H1 (cell line): Measurements from ENCODE around the gene LAMP5.

ENCODE experiments used
- CHD2 ChIP-seq: IDR thresholded peaks from 2 replicates; pipeline ENCODE4 v1.6.1; 2012; ENCODE audit warnings: low read length, improper control_type of control experiment
- EP300 ChIP-seq, 2 experiments: IDR thresholded peaks; 1 replicate in 1 of 2; 2 replicates in 1 of 2; pipeline ENCODE4 v1.6.1; 2011 to 2012; ENCODE audit warnings: low read depth in 2 of 2, low read length in 2 of 2, mild to moderate bottlenecking in 2 of 2, borderline replicate concordance in 1 of 2, inconsistent platforms in 1 of 2, moderate library complexity in 1 of 2
- JUN ChIP-seq: IDR thresholded peaks from 2 replicates; pipeline ENCODE4 v1.6.1; 2011; ENCODE audit warnings: low read depth, mild to moderate bottlenecking, improper control_type of control experiment, low read length
- NRF1 ChIP-seq: IDR thresholded peaks from 2 replicates; pipeline ENCODE4 v1.6.1; 2011; ENCODE audit warnings: mild to moderate bottlenecking, low read depth, low read length, improper control_type of control experiment
- POLR2A ChIP-seq, 2 experiments: IDR thresholded peaks; 1 replicate in 1 of 2; 2 replicates in 1 of 2; pipeline ENCODE4 v1.6.1; 2011; ENCODE audit warnings: low read depth in 2 of 2, low read length in 2 of 2, mild to moderate bottlenecking in 2 of 2; ENCODE audit errors: control extremely low read depth in 1 of 2
- RXRA ChIP-seq: IDR thresholded peaks from 2 replicates; pipeline ENCODE4 v1.6.1; 2011; ENCODE audit warnings: low read depth, mild to moderate bottlenecking, low read length, moderate library complexity; ENCODE audit not compliant: insufficient read depth
- SAP30 ChIP-seq: fragments of 300-600 bp; sonication (generic); IDR thresholded peaks from 2 replicates; pipeline ENCODE4 v1.7.1; 2012; ENCODE audit warnings: low read length, moderate library complexity, mild to moderate bottlenecking, inconsistent platforms; ENCODE audit not compliant: insufficient read depth, insufficient replicate concordance
- TF ChIP-seq, protein P1 (sequence below), 3 experiments: IDR thresholded peaks; 1 replicate in 2 of 3; 2 replicates in 1 of 3; pipeline versions ENCODE4 v1.5.1 to v1.6.1; 2011; ENCODE audit warnings: low read length in 3 of 3, mild to moderate bottlenecking in 3 of 3, inconsistent platforms in 2 of 3, low read depth in 1 of 3, moderate library complexity in 1 of 3; ENCODE audit not compliant: insufficient read depth in 1 of 3; ENCODE audit errors: control extremely low read depth in 1 of 3

DNA sequence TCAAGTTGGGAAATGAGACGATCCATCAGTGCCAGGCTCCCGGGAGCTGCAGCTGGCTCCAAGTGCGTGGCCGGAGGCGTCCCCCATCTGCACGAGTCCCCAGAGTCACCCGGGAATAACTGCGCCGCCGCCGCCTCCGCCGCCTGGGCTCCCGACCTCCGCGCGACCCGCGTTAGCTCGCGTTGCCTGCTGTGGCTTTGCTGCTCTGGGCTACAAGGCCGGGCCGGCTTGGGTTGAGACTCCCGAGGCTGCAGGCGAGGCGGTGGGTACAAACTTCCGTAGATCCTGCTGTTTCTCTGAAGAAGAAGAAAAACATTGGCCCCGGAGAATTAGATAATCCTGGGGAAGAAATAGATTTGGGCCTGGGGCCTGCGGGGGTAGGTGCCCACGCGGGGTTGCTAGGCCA lies 7.4 kb upstream of the LAMP5 start:
- TF ChIP-seq CHD2 (no peak), EP300 (IDR thresholded peaks at IDR 0.05; ENCODE audit: borderline replicate concordance in 1 of 2, low read depth in 2 of 2, low read length in 2 of 2) (no peak), RXRA (no peak), POLR2A (IDR thresholded peaks at IDR 0.05; ENCODE audit: control extremely low read depth in 1 of 2, low read depth in 2 of 2, low read length in 2 of 2) (no peak), SAP30 (no peak), JUN (no peak), NRF1 (no peak)
- TF ChIP-seq, protein P1, sequence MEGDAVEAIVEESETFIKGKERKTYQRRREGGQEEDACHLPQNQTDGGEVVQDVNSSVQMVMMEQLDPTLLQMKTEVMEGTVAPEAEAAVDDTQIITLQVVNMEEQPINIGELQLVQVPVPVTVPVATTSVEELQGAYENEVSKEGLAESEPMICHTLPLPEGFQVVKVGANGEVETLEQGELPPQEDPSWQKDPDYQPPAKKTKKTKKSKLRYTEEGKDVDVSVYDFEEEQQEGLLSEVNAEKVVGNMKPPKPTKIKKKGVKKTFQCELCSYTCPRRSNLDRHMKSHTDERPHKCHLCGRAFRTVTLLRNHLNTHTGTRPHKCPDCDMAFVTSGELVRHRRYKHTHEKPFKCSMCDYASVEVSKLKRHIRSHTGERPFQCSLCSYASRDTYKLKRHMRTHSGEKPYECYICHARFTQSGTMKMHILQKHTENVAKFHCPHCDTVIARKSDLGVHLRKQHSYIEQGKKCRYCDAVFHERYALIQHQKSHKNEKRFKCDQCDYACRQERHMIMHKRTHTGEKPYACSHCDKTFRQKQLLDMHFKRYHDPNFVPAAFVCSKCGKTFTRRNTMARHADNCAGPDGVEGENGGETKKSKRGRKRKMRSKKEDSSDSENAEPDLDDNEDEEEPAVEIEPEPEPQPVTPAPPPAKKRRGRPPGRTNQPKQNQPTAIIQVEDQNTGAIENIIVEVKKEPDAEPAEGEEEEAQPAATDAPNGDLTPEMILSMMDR (IDR thresholded peaks at IDR 0.05; ENCODE audit: control extremely low read depth in 1 of 3, insufficient read depth in 1 of 3, low read depth in 1 of 3, low read length in 3 of 3) = no peak
